Neural progenitor cell (in vitro differentiated cells): Measurements from ENCODE around the gene COL26A1.

Source experiments
- EZH2 ChIP-seq: fragments of 200-600 bp; sonication (generic); IDR thresholded peaks from 2 replicates; pipeline ENCODE4 v1.6.1; 2017; ENCODE audit warnings: antibody characterized with exemption, mild to moderate bottlenecking, moderate library complexity
- TF ChIP-seq, protein P1 (sequence below): fragments of 200-600 bp; sonication (generic); IDR thresholded peaks from 2 replicates; pipeline ENCODE4 v1.5.1; 2017; ENCODE audit warnings: antibody characterized with exemption, mild to moderate bottlenecking

DNA sequence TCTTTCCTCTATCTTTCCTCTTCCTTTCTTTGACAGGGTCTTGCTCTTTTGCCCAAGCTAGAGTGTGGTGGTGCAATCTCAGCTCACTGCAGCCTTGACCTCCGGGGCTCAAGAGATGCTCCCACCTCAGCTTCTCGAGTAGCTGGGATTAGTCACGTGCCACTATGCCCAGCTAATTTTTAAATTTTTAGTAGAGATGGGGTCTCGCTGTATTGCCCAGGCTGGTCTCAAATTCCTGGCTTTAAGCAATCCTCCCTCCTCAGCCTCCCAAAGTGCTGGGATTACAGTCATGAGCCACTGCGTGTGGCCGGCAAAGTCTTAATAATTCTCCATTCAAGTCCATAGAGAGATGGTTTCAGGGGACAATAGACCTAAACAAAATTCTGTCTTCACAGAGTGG is 40.2 kb downstream of the COL26A1 start:
- TF ChIP-seq, protein P1, sequence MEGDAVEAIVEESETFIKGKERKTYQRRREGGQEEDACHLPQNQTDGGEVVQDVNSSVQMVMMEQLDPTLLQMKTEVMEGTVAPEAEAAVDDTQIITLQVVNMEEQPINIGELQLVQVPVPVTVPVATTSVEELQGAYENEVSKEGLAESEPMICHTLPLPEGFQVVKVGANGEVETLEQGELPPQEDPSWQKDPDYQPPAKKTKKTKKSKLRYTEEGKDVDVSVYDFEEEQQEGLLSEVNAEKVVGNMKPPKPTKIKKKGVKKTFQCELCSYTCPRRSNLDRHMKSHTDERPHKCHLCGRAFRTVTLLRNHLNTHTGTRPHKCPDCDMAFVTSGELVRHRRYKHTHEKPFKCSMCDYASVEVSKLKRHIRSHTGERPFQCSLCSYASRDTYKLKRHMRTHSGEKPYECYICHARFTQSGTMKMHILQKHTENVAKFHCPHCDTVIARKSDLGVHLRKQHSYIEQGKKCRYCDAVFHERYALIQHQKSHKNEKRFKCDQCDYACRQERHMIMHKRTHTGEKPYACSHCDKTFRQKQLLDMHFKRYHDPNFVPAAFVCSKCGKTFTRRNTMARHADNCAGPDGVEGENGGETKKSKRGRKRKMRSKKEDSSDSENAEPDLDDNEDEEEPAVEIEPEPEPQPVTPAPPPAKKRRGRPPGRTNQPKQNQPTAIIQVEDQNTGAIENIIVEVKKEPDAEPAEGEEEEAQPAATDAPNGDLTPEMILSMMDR: no peak
- no peak for TF ChIP-seq EZH2
